ENCODE data around the gene IFIT5. TPM values are rescaled to one million over a fixed set of nuclear protein-coding genes. Genes with fewer than 3 reads are reported as not detected.

The IFIT5 gene, protein sequence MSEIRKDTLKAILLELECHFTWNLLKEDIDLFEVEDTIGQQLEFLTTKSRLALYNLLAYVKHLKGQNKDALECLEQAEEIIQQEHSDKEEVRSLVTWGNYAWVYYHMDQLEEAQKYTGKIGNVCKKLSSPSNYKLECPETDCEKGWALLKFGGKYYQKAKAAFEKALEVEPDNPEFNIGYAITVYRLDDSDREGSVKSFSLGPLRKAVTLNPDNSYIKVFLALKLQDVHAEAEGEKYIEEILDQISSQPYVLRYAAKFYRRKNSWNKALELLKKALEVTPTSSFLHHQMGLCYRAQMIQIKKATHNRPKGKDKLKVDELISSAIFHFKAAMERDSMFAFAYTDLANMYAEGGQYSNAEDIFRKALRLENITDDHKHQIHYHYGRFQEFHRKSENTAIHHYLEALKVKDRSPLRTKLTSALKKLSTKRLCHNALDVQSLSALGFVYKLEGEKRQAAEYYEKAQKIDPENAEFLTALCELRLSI
- total RNA-seq = 13.9 and 14.0 TPM in 2 replicates

DNA sequence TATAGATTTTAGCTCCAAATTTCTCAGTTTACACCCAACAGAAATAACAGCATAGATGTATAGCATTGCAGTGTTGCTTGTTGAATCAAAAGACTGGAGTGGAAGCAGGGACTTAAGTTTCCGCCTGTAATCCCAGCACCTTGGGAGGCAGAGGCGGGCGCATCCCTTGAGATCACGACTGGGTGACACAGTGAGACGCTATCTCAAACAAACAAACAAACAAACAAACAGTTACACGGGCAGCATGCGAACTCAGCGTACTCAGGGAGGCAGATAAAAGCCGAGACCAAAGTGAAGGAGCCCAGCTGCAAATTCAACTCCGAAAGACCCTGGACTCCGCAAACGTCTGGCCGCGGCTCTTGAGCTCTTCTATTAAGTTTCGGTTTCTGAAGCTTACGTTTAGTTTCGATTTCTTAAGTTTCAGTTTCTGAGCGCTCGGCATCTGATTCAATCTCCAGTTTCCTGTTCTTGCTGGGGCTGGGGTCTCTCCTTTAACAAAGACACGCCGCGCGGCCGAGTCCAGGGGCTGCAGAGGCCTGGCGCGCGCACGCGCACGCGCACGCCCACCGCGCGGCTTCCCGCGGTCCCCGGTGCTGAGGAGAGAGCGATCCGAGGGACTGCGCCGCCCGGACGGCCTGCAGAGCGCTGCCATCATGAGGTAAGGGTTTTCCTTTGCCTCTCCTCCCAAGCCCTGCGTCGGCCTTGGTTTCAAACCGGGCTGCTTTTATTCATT is at the start of gene IFIT5:
IFIT5 (plus strand) TSS at position 423 of the 733 bp plus-strand sequence; CDS start at position 654, 231 bp downstream.

DNA sequence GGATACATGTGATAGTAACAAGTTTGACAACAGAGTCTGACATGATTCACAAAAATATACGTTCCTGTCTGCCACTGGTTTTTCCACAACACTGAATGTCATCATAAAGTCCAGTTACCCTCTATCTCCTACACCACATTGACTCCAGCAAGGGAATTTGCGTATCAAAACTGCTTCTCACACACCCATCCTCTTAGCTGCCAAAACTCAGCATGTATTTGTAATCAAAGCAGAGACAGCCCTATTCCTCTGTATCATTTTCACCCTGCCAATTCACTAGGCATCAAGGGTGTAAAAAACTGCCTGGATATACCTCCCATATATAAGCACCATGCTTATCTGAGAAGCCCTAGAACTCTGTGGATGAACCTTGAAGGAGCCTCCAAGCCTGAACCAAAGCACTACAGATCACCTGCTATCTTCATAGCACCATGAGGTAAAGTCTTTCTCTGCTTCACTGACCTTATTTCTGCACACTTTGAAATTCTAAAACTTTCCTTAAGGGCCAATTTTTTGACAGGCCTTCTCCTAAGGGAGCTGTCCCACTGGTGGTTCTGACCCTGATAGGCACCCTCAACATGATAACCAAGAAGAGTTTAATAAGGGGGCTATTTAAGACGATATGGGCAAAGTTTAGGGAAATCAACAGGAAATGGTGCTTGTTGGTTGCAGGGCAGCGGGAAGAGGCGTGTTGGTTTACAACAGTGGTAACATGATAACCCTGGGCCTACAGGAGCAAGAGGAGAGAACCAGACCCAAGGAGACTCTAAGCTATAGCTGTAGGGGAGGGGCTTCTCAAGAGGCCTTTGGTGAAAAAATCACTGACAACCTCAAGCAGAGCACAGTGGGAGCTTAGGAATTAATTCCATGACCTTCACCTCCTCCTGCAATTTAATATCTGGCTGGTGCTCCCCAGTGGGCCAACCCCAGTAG is 36.4 kb upstream of the IFIT5 start, which contains the start of gene IFIT1B:
IFIT1B (plus strand) TSS at position 352 of the 933 bp plus-strand sequence; CDS start at position 432, 80 bp downstream.

DNA sequence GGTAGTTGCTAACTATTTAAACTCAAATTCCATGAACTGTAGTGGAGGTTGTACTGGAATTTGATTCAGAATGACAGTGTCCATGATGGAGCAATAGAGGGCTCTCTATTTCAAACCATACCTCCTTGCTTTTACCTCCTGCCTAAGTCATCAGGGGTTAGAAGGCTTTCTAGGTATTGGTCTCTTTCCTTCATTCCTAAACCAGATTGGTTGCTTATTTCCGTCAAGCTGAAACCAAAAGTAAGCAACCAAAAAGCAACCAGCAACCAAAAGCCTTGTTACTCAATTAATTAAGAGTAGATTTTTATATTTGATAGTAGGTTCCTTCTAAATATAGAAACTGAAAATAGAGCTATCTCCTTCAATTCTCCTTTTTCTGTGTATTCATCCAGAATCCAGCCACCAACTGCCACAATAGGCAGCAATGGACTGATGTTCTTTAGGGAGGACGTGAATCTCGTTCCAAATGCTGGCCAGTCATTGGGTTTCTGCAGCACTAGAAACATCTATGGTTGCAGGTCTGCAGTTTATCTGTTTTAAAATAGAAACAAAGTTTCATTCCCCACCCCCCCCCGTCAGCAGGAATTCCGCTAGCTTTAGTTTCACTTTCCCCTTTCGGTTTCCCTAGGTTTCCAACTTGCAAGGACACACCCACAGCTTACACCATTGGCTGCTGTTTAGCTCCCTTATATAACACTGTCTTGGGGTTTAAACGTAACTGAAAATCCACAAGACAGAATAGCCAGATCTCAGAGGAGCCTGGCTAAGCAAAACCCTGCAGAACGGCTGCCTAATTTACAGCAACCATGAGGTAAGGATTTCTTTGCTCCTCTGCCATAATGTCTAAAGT is 22.2 kb upstream of the IFIT5 start, which contains the start of gene IFIT1:
IFIT1 (plus strand) TSS at position 717 of the 850 bp plus-strand sequence; CDS start at position 807, 90 bp downstream.

Other genes with a start within 250 kb of the IFIT5 start
- gene CH25H, start 207.3 kb upstream of the IFIT5 start, total RNA-seq = 0.69 TPM in 1 of 2 replicates, not detected in the other
- gene LIPA, start 162.8 kb upstream of the IFIT5 start, total RNA-seq = 45.1 and 48.2 TPM in 2 replicates
- 4.2 and 5.6 TPM in 2 replicates for gene IFIT2, start 112.5 kb upstream of the IFIT5 start, total RNA-seq
- 15.7 and 16.1 TPM in 2 replicates for gene IFIT3, start 86.6 kb upstream of the IFIT5 start, total RNA-seq
- gene IFIT1B, start 36.5 kb upstream of the IFIT5 start, total RNA-seq = 0.29 TPM in 1 of 2 replicates, not detected in the other
- gene IFIT1, start 21.9 kb upstream of the IFIT5 start, total RNA-seq = 8.5 and 13.6 TPM in 2 replicates
- 0.81 and 1.1 TPM in 2 replicates for gene SLC16A12, start 121.0 kb downstream of the IFIT5 start, total RNA-seq
- gene PANK1, start 230.7 kb downstream of the IFIT5 start, total RNA-seq = 6.1 and 10.4 TPM in 2 replicates